ENCODE measurements around the gene EFHC2.

DNA sequence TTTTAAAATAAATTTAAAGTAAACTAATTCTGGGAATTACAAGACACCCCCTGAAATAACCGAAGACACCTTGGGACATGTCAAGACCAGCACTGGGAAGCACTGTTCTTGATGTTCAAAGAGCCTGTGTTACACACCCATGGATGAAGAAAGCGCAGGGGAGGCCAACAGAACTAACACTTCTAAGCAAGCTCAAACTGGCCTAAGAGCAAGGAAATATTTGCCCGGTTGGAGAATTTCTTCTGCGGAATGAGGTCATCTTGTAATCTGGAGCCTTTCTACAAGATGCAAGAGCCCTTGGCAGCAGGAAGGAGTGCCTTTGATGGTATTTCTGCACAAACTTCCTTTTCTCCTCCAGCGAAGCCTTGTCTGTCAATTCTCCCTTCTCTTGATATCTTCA, 9.3 kb upstream of the EFHC2 start:
- TF ChIP-seq CTCF (IDR thresholded peaks at IDR 0.05 in 8 of 11, conservative IDR thresholded peaks at IDR 0.05 in 3 of 11) (no peak), POLR2A (IDR thresholded peaks at IDR 0.05) (no peak)
